Measurements from ENCODE around the gene WDSUB1.

WDSUB1 gene, protein sequence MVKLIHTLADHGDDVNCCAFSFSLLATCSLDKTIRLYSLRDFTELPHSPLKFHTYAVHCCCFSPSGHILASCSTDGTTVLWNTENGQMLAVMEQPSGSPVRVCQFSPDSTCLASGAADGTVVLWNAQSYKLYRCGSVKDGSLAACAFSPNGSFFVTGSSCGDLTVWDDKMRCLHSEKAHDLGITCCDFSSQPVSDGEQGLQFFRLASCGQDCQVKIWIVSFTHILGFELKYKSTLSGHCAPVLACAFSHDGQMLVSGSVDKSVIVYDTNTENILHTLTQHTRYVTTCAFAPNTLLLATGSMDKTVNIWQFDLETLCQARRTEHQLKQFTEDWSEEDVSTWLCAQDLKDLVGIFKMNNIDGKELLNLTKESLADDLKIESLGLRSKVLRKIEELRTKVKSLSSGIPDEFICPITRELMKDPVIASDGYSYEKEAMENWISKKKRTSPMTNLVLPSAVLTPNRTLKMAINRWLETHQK

DNA sequence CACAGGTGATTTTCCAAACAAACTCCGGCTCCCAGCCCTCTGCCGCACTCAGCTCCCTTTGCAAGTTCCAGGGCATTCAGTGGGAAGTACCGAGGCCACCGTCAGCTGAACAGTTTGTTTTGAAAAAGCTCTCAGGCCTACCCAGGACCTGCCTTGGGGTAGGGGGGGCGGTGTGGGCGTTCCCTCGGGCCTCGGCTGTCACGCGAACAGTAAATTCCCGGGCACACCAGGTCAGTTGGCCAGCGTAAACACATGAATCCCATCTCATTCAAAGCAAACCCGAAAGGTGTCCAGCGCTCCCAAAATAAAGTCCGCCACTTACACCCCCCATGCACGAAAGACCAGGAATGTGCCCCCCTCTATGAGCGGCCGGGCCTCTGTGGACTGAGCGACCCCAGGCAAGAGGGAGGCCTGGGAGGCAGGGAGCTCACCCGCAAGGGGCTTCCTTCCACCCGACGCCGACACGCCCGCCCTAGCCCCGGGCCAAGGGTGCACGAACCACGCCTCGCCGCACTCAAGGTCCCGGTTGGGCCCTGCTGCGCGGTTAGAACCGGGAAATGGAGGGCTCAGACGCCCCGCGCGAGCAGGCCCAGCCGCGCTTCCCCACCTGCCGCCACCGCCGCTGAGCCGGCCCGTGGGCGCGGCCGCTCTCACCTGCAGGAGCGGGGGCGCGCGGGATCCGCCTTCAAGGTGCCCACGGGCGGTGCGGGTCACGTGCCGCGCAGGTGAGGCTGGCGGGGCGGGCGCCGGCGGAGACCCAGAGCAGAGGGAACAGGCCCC is at the start of gene WDSUB1:
Gene WDSUB1 (minus strand): TSS at position 775 of the 780 bp plus-strand sequence. CDS start 3,634 bp downstream, outside the sequence.
- peak; percentile 52 for DNase-seq

DNA sequence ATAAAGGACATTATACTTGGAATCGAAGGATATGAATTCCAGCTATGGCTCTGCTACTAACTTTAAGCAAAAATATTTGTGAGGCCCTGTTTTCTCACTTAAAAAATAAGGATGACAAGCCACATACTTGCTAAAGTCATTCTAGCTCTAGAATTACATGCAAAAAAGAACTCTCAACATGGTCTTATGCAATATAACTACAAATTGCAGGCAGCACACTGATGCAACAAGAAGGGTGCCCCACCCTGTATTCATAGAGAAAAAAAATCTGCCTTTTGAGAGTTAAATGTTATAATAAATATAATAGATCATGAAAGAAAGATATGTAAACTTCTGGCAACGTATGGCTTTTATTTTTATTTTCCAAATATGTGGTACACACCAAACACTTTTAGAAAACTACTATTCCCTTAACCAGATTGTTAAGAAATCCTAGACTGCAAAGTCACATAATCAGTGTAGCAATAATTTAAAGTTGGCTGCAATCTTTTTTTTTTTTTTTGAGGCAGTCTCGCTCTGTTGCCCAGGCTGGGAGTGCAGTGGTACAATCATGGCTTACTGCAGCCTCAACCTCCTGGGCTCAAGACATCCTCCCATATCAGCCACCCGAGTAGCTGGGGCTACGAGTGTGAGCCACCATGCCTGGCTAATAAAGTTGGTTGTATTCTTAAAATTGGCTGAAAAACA is 40.2 kb upstream of the WDSUB1 start:
- no peak for DNase-seq

DNA sequence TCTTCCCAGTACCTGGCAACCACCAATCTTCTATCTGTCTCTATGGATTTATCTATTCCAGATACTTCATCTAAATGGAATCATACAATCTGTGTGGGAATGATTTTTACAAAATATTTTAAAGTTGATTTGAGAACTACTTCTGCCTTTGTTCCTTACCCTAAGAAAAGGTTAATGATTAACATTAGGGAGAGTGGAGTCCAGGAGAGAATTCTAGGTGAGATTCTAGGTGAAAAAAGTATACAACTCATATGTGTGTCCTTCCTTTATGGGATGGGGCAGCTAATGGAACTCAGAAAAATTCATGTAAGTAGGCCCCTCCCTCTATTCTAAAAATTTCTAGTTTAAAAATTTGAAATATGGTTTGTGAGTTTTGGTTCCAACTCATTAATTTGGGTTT is 35.9 kb upstream of the WDSUB1 start:
- no peak for DNase-seq

DNA sequence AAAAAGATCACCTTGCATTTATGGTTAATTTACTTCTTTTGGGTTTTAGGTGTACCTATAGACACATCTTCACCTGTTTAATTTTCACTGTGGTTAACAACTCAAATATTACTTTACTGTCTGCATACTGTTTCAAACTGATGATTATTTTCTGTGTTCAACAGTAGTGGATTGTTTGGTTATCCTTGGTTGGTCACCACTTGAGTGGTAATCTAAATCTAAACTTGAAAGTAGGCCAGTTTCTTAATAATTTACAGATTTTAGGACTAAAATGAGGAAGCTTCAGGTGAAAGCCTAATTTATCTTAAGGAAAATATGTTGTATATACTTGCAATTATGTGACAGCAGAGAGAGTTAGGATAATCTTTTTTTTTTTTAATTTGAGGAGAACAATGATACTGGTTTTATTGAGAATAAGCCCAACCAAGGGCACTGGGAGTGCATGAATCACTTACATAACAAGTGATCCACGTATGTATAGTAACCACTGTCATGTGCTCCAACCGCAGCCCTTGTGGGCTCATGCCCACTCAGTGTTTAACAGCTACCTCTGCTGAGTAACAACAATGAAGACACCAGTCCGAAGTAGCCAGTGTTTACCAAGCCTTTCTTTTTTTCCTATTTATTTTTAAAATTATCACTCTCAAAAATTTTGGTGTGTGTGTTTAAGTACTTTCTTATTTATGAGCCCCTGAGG is 31.0 kb upstream of the WDSUB1 start:
- DNase-seq = no peak

DNA sequence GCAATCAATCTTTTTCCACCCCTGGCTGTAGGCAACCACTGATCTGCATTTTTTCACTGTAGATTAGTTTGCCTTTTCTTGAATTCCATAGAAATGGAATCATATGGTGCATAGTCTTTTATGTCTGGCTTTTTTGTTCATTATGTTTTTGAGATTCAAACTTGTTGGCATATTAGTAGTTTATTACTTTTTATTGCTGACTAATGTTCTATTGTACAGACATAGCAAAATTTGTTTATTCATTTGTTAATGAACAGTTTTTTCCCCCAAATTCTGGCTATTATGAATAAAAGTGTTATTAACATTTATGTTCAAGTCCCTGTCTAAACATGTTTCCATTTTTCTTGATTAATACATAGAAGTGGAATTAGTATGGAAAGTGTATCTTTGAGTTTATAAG is 21.4 kb upstream of the WDSUB1 start:
- no peak for DNase-seq

DNA sequence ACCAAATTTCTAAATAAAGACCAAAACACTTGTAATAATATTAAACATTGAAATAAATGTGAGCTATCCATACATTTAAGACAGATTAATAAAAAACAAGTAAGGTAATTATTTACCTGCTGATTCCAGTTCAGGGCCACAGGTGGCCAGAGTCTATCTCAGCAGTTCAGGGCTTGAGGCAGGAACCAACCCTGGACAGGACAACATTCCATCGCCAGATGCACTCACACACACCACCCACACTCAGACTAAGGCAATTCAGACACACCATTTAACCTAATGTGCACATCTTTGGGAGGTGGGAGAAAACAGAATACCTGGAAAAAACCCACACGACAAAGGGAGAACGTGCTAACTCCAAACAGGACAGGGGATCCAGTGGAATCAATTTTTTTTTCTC is 14.1 kb upstream of the WDSUB1 start:
- no peak for DNase-seq

DNA sequence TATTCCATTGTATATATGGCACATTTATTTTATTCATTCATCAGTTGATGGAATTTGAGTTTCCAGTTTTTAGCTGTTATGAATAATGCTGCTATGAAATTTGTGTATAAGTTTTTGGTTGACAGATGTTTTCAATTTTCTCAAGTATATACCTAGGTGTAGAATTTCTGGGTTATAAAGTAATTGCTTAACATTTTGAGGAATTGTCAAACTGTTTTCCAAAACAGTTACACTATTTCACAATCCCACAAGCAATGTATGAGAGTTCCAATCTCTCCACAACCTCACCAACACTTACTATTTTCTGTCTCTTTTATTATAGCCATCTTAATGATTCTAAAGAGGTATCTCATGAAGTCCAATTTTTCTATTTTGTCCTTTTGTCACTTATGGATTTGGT is 12.5 kb upstream of the WDSUB1 start:
- no peak for DNase-seq

DNA sequence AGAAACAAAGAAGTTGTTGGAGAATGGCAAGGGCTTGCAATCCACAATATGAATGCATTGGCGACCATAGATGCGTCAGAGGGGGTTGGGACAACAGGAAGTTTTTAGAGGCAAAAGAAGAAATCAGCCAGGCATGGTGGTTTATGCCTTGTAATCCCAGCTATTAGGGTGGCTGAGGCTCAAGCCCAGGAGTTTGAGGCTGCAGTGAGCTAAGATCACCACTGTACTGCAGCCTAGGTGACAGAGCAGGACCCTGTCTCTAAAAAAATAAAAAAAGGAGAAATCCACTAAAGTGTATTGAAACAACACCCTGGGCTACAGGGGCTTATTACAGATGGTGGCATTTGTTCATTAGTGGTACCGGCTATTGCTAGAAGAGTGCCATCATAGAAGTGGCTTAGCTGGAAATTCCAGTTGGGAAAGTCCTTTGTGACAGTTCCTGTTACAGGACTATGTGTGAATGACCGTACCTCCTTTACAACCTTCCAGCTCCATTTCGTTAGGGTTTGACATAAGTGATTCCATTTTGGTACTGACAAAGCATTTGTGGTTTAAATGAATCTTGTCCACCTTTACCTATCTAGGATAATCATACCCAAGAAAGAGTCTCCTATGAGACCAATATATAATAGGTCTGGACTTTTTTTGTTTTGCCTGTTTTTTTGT is 10.7 kb upstream of the WDSUB1 start:
- DNase-seq = no peak

DNA sequence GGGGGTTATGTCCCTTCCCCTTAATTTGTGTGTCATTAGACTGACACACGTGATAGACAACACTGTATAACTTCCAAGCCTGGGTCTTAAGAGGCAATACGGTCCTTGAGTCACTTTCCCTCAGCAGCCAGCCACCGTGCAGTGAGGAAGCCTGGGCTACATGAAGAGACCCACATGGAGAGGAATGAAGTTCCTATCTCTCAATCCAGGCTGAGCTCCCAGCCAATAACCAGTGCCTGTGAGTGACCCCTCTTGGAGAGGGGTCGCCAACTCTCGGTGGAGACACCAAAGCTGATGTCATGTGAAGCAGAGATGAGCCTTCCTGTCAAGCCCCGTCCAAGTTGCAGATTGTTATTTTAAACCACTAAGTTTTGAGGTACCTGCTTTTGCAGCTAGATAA is 5.7 kb upstream of the WDSUB1 start:
- DNase-seq = no peak

DNA sequence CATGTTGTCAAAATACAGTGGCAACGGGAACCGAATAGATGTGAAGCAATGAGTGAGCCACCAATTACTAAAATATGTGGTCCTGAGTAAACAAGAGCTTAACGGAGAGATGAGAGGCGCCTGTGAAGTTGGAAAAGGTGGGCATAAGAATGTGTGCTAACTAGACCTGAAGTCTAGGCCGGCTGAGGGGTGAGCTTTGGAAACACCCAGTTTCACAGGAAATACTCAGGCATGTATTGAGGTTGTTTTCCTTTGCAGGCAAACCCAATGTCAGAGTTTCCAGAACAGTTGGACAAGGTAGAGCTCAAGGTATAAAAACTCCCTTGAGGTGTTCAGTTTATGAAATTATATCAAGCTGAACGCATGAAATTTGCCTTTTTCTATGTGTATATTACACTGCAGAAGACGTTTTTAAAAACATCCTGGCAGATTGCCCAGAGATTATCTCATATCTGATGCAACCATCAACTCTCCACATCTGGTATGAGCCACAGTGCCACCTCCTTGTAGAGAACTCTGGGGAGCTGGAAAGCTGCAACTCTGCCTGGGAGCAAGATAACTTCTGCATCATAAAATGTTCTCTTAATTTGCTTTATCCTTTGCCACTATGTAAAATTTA is 3.9 kb upstream of the WDSUB1 start:
- DNase-seq = peak; percentile 24

DNA sequence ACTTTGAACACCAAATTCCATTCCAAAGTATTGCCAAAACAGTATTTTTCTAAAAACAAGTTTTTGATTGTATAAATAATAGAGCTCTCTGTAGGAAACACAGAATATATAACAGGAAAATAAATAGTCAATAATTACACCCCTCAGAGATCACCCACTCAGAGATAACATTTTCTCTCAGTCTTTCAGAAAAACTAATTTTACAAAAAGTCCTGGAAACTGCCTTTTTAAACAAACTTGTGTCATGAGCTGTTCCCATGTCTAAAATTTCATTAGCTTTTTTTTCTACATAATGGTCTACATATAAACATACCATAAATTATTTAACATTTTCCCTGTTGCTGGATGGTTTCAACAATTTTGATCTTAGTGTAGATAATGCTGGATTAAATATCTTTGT is 1.2 kb upstream of the WDSUB1 start:
- no peak for DNase-seq

DNA sequence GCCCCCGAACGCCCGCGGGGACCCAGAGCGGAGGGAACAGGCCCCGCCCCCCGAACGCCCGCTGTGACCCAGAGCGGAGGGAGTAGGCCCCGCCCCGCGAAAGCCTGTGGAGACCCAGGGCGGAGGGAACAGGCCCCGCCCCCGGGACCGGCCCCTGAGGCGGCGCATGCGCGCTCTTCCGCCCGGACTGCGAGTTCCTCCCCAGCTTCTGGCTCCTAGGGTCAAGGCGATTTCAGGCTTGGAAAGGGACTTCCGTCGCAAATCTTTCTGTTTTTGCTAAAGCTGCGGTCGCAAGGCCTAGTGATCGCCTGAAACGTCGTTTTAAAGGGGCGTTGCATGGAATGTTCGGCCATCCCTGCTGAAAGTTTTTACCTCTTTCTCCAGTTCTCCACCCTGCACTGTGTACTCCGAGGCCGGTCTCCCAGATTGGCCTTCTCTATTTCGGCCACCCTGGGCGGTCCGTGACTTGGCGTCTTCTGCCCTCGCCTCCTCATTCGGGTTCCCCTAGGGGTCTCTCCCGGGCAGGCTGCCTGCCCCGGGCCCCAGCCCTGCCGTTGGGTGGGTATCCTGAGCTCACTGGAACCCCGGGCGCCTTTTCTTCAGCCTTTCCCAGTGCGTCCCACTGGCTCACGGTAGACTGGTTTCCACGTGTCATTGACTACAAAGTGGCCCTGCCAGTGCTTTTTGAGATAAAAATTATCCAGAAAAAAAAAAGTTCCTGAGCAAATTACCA is 372 bp upstream of the WDSUB1 start:
- peak; percentile 100 for DNase-seq

DNA sequence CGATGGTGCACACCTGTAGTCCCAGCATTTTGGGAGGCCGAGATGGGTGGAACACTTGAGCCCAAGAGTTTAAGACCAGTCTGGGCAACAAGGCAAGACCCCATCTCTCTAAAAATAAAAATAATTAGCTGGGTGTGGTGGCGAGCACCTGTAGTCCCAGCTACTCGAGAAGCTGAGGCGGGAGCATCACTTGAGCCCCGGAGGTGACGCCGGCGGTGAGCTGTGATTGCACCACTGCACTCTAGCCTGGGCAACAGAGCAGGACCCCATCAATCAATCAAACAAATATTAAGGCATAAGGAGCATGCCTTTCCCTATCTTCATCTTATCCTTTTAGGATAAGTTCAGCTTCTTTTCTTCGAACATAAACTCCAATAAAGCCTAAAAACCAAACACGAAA is 1.1 kb downstream of the WDSUB1 start:
- DNase-seq = no peak

DNA sequence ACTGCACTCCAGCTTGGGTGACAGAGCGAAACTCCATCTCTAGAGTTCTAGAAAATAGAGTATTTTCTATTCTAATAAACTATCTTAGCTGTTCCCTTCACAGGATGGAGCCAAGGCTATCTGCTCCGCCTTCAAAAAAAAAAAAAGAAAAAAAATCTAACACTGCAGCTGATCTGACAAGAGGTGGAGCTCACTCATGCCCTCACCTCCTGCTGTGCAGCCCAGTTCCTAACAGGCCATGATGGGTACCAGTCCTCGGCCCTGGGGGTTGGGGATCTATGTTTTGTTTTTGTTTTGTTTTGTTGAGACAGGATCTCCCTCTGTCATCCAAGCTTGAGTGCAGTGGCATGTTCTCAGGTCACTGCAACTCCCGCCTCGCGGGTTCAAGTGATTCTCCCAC is 3.0 kb downstream of the WDSUB1 start:
- no peak for DNase-seq

DNA sequence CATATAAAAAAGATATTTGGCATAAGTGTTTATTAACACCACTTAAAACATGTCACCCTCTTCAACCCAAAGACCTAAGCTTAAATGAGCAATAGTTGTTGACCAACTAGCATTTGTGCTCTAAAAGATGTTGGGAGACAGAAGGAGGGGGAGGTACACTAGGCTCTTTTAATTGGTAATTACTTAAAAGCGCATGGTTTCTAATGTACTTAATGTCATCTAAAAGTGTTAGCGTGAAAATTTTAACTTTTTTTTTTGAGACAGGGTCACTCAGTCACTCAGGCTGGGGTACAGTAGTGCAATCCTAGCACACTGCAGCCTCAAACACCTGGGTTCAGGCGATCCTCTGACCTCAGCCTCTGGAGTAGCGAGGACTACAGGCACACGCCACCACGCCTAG is 5.5 kb downstream of the WDSUB1 start:
- DNase-seq = no peak

DNA sequence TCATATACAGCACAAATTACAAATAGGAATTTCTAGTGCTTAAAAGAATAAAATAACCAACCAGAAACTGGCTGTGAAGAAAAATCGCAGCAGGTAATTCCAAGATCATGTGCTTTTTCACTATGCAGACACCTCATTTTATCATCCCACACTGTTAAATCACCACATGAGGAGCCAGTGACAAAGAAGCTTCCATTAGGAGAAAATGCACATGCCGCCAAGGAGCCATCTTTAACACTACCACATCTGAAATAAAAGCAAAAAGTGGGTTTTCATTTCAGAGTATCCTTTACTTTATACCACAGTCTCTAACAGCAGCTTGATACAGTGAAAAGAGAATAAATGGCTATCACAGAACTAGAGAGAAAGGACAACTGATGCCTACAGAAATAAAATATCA is 6.8 kb downstream of the WDSUB1 start:
- no peak for DNase-seq

DNA sequence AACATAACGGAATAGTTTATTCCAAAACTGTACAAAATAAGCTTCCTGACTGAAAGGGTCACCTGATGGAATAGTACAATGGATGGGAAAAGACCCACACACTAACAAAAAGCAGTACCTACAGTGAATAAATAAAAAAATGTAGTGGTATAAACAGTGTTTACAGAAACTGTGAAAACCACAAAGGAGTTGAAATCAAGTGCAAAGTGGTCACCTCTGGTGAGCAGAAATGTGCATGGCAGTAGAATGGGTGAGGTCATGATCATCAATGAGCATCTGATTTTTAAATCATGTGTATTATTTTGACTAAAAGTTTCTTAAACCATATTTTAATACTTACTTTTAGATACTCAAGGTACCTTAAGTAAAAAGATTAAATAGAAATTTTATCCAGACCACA is 11.4 kb downstream of the WDSUB1 start:
- no peak for DNase-seq

DNA sequence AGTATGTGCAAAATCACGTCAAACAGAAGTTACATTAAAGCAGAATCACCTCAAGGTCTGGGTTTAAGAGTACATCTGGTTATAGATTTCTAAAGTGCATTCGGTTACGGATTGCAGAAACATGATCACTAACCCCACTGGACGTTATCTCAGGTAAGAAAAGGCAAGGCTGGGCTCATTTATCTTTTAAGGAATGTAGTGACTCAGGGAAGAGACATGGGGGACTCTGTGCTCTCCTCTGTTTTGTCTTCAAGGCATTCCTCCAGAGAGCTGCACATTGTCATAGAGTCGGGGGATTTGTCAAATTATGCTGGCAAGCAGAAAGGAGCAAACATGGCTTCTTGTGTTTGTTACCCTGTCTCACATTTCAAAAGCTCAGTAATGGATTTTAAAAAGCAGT is 14.3 kb downstream of the WDSUB1 start:
- DNase-seq = no peak

DNA sequence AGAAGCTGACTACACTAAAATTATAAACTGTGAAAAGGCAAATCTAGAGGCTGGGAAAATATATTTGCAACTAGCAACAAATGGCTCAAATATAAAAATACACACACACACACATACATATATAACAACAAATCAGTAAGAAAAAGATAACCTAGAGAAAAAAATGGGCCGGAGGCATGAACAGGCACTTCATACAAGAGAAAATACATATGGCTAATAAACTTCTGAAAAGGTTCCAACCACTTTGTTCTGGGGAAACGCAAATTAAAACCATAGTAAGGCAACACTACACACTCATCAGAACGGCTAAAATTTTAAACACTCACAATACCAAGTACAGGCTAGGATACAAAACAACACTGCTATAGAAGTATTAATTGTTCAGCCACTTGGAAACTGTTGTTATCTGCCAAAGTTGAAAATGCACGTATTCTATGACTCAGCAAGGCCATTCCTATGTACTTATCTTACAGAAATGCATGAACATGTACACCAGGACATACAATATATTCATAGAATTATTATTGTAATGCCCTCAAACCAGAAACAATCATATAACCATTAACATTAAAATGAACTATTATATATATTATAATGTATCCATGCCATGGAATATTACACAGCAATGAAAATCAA is 15.6 kb downstream of the WDSUB1 start:
- no peak for DNase-seq

DNA sequence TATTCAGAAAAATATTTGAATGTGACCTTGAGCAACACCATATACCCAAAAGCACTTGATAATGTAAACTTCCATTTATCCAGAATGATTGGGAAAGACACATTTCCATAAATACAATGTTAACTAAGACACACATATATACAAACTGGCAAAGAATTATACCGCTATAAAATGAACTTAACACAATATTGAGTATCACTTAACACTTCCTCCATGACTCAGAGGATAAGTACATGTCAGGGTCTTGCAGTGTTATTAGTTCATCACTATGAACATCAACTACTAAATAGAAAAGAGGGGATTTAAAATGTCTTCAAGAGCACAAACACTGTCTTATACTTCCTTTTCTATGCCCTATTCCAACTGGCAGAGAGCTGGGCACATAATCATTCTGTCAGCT is 18.6 kb downstream of the WDSUB1 start:
- DNase-seq = no peak

DNA sequence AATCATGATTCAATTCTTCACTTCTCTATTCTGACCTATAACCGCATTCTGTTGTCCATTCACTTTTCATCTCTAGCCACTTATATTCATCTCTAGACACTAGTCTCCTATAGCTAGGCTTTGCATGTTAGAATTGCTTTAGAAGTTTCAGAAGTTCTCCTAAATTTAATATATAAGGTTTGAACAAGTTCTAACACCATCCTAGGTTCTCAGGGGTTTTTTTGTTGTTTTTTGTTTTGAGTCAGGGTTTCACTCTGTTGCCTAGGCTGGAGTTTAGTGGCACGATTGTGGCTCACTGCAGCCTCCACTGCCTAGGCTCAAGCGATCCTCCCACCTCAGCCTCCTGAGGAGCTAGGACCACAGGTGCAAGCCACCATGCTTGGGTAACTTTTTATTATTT is 19.9 kb downstream of the WDSUB1 start:
- DNase-seq = no peak

Measured in CD4-positive, alpha-beta T cell treated with Interleukin-17A for 4 hours (primary cell).